A673 (cell line): ENCODE results near the gene OTULINL. TPM values are rescaled to one million over a fixed set of nuclear protein-coding genes. Genes with fewer than 3 reads are reported as not detected.

Source experiments
- BruUV-seq: library from RNA; stranded (reverse); fragments of 400-500 nt; replicated peaks from 2 replicates; lab custom pipeline; 2021; lab: Mats Ljungman, UMichigan
- CTCF ChIA-PET: fragments of 300-600 bp; sonication (Branson Sonifier 250); formaldehyde crosslinking; loops from one replicate; lab custom pipeline; 2022; ENCODE audit warnings: antibody characterized with exemption; lab: Charles Lee
- POLR2A ChIA-PET: fragments of 300-600 bp; sonication (Branson Sonifier 250); formaldehyde crosslinking; loops from one replicate; lab custom pipeline; 2022; ENCODE audit warnings: antibody characterized with exemption; ENCODE audit not compliant: low non-redundant PET; lab: Charles Lee
- DNase-seq: peaks from one replicate; pipeline ENCODE4 v3.0.0-alpha.2; 2015; ENCODE audit warnings: low spot score
- H3K27ac ChIP-seq: fragments of 200-600 bp; sonication (generic); 2 replicates; pipeline ENCODE4 v1.5.1; 2016; ENCODE audit warnings: mixed run types, low read depth, mild to moderate bottlenecking, mixed read lengths, antibody characterized with exemption, low read length; ENCODE audit not compliant: poor library complexity, severe bottlenecking
- H3K27me3 ChIP-seq: fragments of 200-600 bp; sonication (generic); replicated peaks from 2 replicates; pipeline ENCODE4 v1.6.1; 2017; ENCODE audit warnings: mixed run types, low read depth, mild to moderate bottlenecking, mixed read lengths, antibody characterized with exemption, low read length; ENCODE audit not compliant: insufficient read depth, poor library complexity
- H3K36me3 ChIP-seq: fragments of 200-600 bp; sonication (generic); 2 replicates; pipeline ENCODE4 v1.6.1; 2016; ENCODE audit warnings: mixed run types, mild to moderate bottlenecking, mixed read lengths, antibody characterized with exemption, low read length; ENCODE audit not compliant: insufficient read depth, poor library complexity, severe bottlenecking
- H3K4me1 ChIP-seq: fragments of 200-600 bp; sonication (generic); 2 replicates; pipeline ENCODE4 v1.6.1; 2017; ENCODE audit warnings: mixed run types, mild to moderate bottlenecking, mixed read lengths, antibody characterized with exemption, low read length; ENCODE audit not compliant: insufficient read depth, poor library complexity, severe bottlenecking
- H3K4me3 ChIP-seq: fragments of 200-600 bp; sonication (generic); 2 replicates; pipeline ENCODE4 v1.5.1; 2016; ENCODE audit warnings: low read depth, mixed run types, mild to moderate bottlenecking, mixed read lengths, low read length; ENCODE audit not compliant: poor library complexity, severe bottlenecking
- H3K9me3 ChIP-seq: fragments of 200-600 bp; sonication (generic); 2 replicates; pipeline ENCODE4 v1.6.1; 2016; ENCODE audit warnings: mixed run types, low read depth, mild to moderate bottlenecking, mixed read lengths, antibody characterized with exemption, low read length; ENCODE audit not compliant: poor library complexity, severe bottlenecking
- EZH2 ChIP-seq: fragments of 200-600 bp; sonication (generic); IDR thresholded peaks from 2 replicates; pipeline ENCODE4 v1.6.1; 2017; ENCODE audit warnings: borderline replicate concordance, low read depth, mild to moderate bottlenecking, mixed read lengths, antibody characterized with exemption, low read length; ENCODE audit not compliant: poor library complexity, severe bottlenecking
- intact Hi-C: fragments of 100-400 bp; cut with micrococcal nuclease; formaldehyde crosslinking; loops from one replicate; pipeline ENCODE4 v1.10.0; 2022; ENCODE audit not compliant: unreplicated experiment
- total RNA-seq: library from RNA; stranded (reverse); gene quantifications from 2 replicates; pipeline ENCODE4 v1.2.3, GENCODE V29; 2021
- TF ChIP-seq, protein P1 (sequence below): fragments of 300-800, 200-600 bp; sonication (generic); conservative IDR thresholded peaks from 2 replicates; pipeline ENCODE4 v1.5.1; 2017; ENCODE audit warnings: low read depth, mild to moderate bottlenecking, antibody characterized with exemption, low read length, moderate library complexity, mixed read lengths

Gene OTULINL
- total RNA-seq, 1 experiment from 2014 or later: 0.13 TPM

GRCh38 chr5:14598225-14598624 lies 16.6 kb downstream of the OTULINL start:
- Histone ChIP-seq H3K4me1 (no peaks in the 10 kb centered on the region), H3K36me3 (no peaks in the 10 kb centered on the region), H3K4me3 (no peak overlapping the region), H3K27me3 (peaks cover 20% of the 10 kb centered on the region), H3K27ac (no peak overlapping the region), H3K9me3 (no peaks in the 10 kb centered on the region)
- ChIA-PET CTCF (no interaction called here), POLR2A (no interaction called here)
- intact Hi-C loops: no loop called here
- BruUV-seq: no TSS peak
- TF ChIP-seq, protein P1, sequence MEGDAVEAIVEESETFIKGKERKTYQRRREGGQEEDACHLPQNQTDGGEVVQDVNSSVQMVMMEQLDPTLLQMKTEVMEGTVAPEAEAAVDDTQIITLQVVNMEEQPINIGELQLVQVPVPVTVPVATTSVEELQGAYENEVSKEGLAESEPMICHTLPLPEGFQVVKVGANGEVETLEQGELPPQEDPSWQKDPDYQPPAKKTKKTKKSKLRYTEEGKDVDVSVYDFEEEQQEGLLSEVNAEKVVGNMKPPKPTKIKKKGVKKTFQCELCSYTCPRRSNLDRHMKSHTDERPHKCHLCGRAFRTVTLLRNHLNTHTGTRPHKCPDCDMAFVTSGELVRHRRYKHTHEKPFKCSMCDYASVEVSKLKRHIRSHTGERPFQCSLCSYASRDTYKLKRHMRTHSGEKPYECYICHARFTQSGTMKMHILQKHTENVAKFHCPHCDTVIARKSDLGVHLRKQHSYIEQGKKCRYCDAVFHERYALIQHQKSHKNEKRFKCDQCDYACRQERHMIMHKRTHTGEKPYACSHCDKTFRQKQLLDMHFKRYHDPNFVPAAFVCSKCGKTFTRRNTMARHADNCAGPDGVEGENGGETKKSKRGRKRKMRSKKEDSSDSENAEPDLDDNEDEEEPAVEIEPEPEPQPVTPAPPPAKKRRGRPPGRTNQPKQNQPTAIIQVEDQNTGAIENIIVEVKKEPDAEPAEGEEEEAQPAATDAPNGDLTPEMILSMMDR: no peak
- TF ChIP-seq EZH2: no peak
- DNase-seq: no peak

- no peaks in the 10 kb centered on the region for H3K36me3 ChIP-seq
- H3K9me3 ChIP-seq: no peaks in the 10 kb centered on the region
- H3K4me1 ChIP-seq: no peaks in the 10 kb centered on the region
- intact Hi-C loops: no loop called here
- H3K27me3 ChIP-seq: peaks cover 21% of the 10 kb centered on the region
- POLR2A ChIA-PET: no interaction called here
- no TSS peak for BruUV-seq
- no peak overlapping the region for H3K27ac ChIP-seq
- DNase-seq: no peak
- H3K4me3 ChIP-seq: no peak overlapping the region
- TF ChIP-seq, protein P1: no peak
- no peak for TF ChIP-seq EZH2
- CTCF ChIA-PET: no interaction called here
These were observed 18.0 kb downstream of the OTULINL start for GRCh38 chr5:14599476-14600127.

- no peak for TF ChIP-seq EZH2
- TF ChIP-seq, protein P1: no peak
- Histone ChIP-seq H3K9me3 (no peaks in the 10 kb centered on the region), H3K27ac (no peak overlapping the region), H3K4me1 (no peaks in the 10 kb centered on the region), H3K4me3 (no peak overlapping the region), H3K27me3 (peaks cover 16% of the 10 kb centered on the region), H3K36me3 (no peaks in the 10 kb centered on the region)
- intact Hi-C loops: no loop called here
- CTCF ChIA-PET: no interaction called here
- POLR2A ChIA-PET: no interaction called here
- no peak for DNase-seq
- no TSS peak for BruUV-seq
These were observed 19.3 kb downstream of the OTULINL start for GRCh38 chr5:14600846-14601245.
